Aorta (tissue), 5 donors: Measurements from ENCODE around the gene ITPK1. TPM values are rescaled to one million over a fixed set of nuclear protein-coding genes. Genes with fewer than 3 reads are reported as not detected.

Source experiments
- ATAC-seq: fragments of 200-7000 bp; cut with Tn5 transposase; one replicate; pipeline ENCODE4 v1.9.1; 2022; ENCODE audit warnings: moderate library complexity; ENCODE audit not compliant: low FRiP score
- DNase-seq, 2 donors: peaks; one replicate each; pipeline ENCODE4 v3.0.0-alpha.2; 2020
- H3K27ac ChIP-seq, 2 donors: one replicate each; pipeline ENCODE4 v1.5.1; 2013; ENCODE audit warnings: low read length in 2 of 2, mild to moderate bottlenecking in 2 of 2, moderate library complexity in 2 of 2, control low read depth in 1 of 2, inconsistent platforms in 1 of 2, low read depth in 1 of 2
- H3K27me3 ChIP-seq, 2 donors: one replicate each; pipeline ENCODE4 v1.6.1; 2013; ENCODE audit warnings: control low read depth in 1 of 2, low read length in 1 of 2, mild to moderate bottlenecking in 1 of 2, moderate library complexity in 1 of 2; ENCODE audit not compliant: insufficient read depth in 2 of 2, control insufficient read depth in 1 of 2
- H3K36me3 ChIP-seq, 2 donors: one replicate each; pipeline ENCODE4 v1.6.1; 2013; ENCODE audit warnings: control low read depth in 1 of 2, low read length in 1 of 2, mild to moderate bottlenecking in 1 of 2; ENCODE audit not compliant: insufficient read depth in 2 of 2, control insufficient read depth in 1 of 2
- H3K4me1 ChIP-seq, 2 donors: one replicate each; pipeline ENCODE4 v1.6.1; 2013; ENCODE audit warnings: low read length in 2 of 2, control low read depth in 1 of 2, mild to moderate bottlenecking in 1 of 2, moderate library complexity in 1 of 2; ENCODE audit not compliant: insufficient read depth in 2 of 2, control insufficient read depth in 1 of 2
- H3K4me3 ChIP-seq, 2 donors: one replicate each; pipeline ENCODE4 v1.5.1; 2013; ENCODE audit warnings: low read length in 2 of 2, control low read depth in 1 of 2, mild to moderate bottlenecking in 1 of 2
- H3K9me3 ChIP-seq: one replicate; pipeline ENCODE4 v1.6.1; 2013; ENCODE audit warnings: mild to moderate bottlenecking, low read length; ENCODE audit not compliant: control insufficient read depth
- WGBS, 2 donors: extraction: QIAGEN DNeasy Blood & Tissue Kit; methylation state at CpG; one replicate each; pipeline ENCODE4 v1.1.7; 2013; 5-methylcytosine and 5-hydroxymethylcytosine counted together
- intact Hi-C, 2 donors: fragments of 100-400 bp; cut with DNase I; formaldehyde crosslinking; loops; one replicate each; pipeline versions ENCODE4 v1.14.2 to v1.15.0; 2022
- polyA plus RNA-seq, 2 donors: library from polyadenylated mRNA; stranded (reverse); fragments of 200-250 nt; gene quantifications; one replicate each; pipeline ENCODE4 v1.2.3, GENCODE V29; 2013
- total RNA-seq, 2 donors: library from RNA; stranded (reverse); fragmentation: NEBNext Ultra II Directional; extraction: Animal tissue kit (Norgen Biotek cat#: 25700); gene quantifications; one replicate each; pipeline ENCODE4 v1.2.1, GENCODE V29; 2021
- donor health status: healthy with polysubstance abuse.
- donor health status: Bipolar disorder and iron deficiency.
- donor health status: DM: no; HTN: no; CAD: no.
- donor health status: DM: no; HTN: no; CAD: no.
- donor health status: DM: yes; HTN: yes; CAD: no.

ITPK1 gene
- total and polyA plus RNA-seq, 4 donors: 39.7 to 69.5 (median 54.2) TPM

- DNase-seq (peak in 1 of 2 donors; percentile 34), ATAC-seq (no peak)
- Histone ChIP-seq H3K9me3 (no peaks in the 10 kb centered on the region), H3K4me1 (peaks cover 0 to 3% of the 10 kb centered on the region in 2 donors), H3K27ac (no peak overlapping the region), H3K4me3 (no peak overlapping the region), H3K36me3 (no peaks in the 10 kb centered on the region), H3K27me3 (no peaks in the 10 kb centered on the region)
- intact Hi-C loops: no loop called here
- 80 to 83% methylated on average over 5 of the region's 5 CpGs for WGBS, 2 donors
These were observed 131.5 kb downstream of the ITPK1 start for GRCh38 chr14:92984082-92984788.

GRCh38 chr14:92982956-92983355 lies 132.8 kb downstream of the ITPK1 start:
- WGBS, 2 donors: 85 to 92% methylated on average over 8 of the region's 8 CpGs
- Histone ChIP-seq H3K27me3 (no peaks in the 10 kb centered on the region), H3K27ac (no peak overlapping the region), H3K9me3 (no peaks in the 10 kb centered on the region), H3K36me3 (no peaks in the 10 kb centered on the region), H3K4me1 (peaks cover 0 to 3% of the 10 kb centered on the region in 2 donors), H3K4me3 (no peak overlapping the region)
- ATAC-seq: no peak
- DNase-seq: peak in 1 of 2 donors; percentile 47
- intact Hi-C loops: no loop called here

- H3K36me3 ChIP-seq: no peaks in the 10 kb centered on the region
- DNase-seq: peak in 1 of 2 donors; percentile 40
- no peaks in the 10 kb centered on the region for H3K27me3 ChIP-seq
- H3K27ac ChIP-seq: no peak overlapping the region
- H3K4me1 ChIP-seq: peaks cover 0 to 3% of the 10 kb centered on the region in 2 donors
- H3K4me3 ChIP-seq: no peak overlapping the region
- no peaks in the 10 kb centered on the region for H3K9me3 ChIP-seq
- ATAC-seq: no peak
- 97 to 98% methylated on average over 8 of the region's 8 CpGs for WGBS, 2 donors
- intact Hi-C loops: no loop called here
These were observed 134.0 kb downstream of the ITPK1 start for GRCh38 chr14:92981726-92982125.

DNA sequence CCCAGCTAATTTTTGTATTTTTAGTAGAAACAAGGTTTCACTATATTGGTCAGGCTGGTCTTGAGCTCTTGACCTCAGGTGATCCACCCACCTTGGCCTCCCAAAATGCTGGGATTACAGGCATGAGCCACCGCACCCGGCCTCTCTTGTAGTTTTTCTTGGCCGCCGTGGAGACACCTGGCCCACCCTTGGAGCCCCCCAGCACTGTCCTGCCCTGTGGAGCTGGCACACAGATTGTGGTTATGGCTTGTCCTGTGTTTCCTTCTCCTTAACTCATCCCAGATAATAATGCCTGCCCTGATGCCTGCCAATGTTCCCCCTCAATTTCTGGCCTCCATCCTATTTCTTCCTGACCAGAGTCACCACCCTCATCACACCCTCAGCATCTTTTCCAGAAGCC lies 134.9 kb downstream of the ITPK1 start:
- no peak for ATAC-seq
- H3K27ac ChIP-seq: no peak overlapping the region
- WGBS, 2 donors: 100% methylated on average over 4 of the region's 4 CpGs
- intact Hi-C loops: no loop called here
- H3K4me1 ChIP-seq: peaks cover 0 to 2% of the 10 kb centered on the region in 2 donors
- no peaks in the 10 kb centered on the region for H3K27me3 ChIP-seq
- DNase-seq: peak in 1 of 2 donors; percentile 43
- no peaks in the 10 kb centered on the region for H3K36me3 ChIP-seq
- H3K4me3 ChIP-seq: no peak overlapping the region
- H3K9me3 ChIP-seq: peaks cover 3% of the 10 kb centered on the region

GRCh38 chr14:92978229-92979021 lies 137.3 kb downstream of the ITPK1 start:
- WGBS, 2 donors: 91 to 93% methylated on average over 4 of the region's 4 CpGs
- peaks cover 3% of the 10 kb centered on the region for H3K9me3 ChIP-seq
- H3K36me3 ChIP-seq: no peaks in the 10 kb centered on the region
- ATAC-seq (no peak), DNase-seq (peak in 1 of 2 donors; percentile 22)
- H3K4me3 ChIP-seq: no peak overlapping the region
- no peak overlapping the region for H3K27ac ChIP-seq
- H3K4me1 ChIP-seq: no peaks in the 10 kb centered on the region
- intact Hi-C loops: no loop called here
- H3K27me3 ChIP-seq: no peaks in the 10 kb centered on the region

DNA sequence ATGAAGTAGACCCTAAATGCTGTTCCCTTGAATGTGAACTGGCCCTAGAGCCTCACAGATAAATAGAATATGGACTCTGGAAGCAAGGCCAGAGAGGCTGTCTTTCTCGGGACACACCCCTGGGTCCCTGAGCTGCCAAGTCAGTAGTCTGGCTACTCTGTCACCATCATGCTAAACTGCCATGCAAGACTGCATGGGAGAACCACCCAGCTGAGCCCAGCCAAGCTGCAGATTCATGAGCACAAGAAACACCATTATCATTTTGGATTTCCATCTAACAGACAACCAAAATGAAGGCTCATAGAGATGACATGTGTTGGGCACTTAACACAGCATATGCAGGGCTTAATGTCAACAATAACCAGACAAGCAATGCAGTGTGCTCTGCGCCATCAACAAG lies 139.5 kb downstream of the ITPK1 start:
- Histone ChIP-seq H3K9me3 (peaks cover 3% of the 10 kb centered on the region), H3K27me3 (no peaks in the 10 kb centered on the region), H3K4me3 (no peak overlapping the region), H3K36me3 (no peaks in the 10 kb centered on the region), H3K4me1 (no peaks in the 10 kb centered on the region), H3K27ac (no peak overlapping the region)
- ATAC-seq (no peak), DNase-seq (peak in 1 of 2 donors; percentile 38)
- 97 to 98% methylated on average over 2 of the region's 2 CpGs for WGBS, 2 donors
- intact Hi-C loops: no loop called here

DNA sequence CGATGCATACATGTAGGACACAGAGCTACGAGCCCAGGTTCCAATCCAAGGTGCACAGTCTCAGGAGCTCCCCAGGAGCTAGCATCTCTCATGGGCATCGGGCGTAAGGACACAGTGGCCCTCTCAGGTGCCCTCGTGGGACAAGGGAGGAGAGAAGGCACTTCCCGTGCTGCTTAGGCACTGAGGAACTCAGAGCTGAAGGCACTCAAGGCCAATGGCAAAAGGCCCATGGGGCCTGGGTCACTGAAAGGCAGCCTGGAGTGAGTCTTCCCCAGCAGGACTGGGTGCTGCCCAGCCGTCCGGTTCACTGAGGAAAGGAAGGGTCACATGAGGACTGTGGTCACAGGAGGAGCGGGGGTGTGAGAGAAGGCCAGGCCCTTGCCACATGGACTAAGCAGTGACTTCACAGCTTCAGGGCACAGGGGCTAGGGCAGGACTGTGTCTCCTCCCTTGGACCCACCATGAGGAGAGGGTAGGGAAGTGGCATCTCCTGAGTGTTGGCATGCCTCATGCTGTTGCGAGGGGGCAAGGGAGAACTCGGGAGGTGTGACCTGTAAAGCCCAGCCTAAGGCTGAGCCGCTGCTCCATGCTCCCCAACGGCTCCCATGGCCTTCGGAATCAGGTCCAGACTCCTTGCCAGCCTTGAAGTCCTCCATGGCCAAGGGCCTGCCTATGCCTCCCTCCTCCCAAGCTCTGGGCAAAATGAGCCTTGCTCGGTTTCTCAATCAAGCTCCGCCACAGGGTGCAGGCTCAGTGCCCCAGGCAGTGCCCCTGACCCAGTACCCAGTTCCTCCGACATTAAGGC lies 141.0 kb downstream of the ITPK1 start:
- Histone ChIP-seq H3K27me3 (no peaks in the 10 kb centered on the region), H3K27ac (no peak overlapping the region), H3K4me1 (no peaks in the 10 kb centered on the region), H3K36me3 (no peaks in the 10 kb centered on the region), H3K9me3 (peaks cover 3% of the 10 kb centered on the region), H3K4me3 (no peak overlapping the region)
- WGBS, 2 donors: 92 to 94% methylated on average over 17 of the region's 17 CpGs
- ATAC-seq (no peak), DNase-seq (peak; percentile 31 to 69)
- intact Hi-C loops: loop anchor here (5.0 kb wide), 1 partner anchor 163 kb away; no protein-coding TSS in a partner anchor

DNA sequence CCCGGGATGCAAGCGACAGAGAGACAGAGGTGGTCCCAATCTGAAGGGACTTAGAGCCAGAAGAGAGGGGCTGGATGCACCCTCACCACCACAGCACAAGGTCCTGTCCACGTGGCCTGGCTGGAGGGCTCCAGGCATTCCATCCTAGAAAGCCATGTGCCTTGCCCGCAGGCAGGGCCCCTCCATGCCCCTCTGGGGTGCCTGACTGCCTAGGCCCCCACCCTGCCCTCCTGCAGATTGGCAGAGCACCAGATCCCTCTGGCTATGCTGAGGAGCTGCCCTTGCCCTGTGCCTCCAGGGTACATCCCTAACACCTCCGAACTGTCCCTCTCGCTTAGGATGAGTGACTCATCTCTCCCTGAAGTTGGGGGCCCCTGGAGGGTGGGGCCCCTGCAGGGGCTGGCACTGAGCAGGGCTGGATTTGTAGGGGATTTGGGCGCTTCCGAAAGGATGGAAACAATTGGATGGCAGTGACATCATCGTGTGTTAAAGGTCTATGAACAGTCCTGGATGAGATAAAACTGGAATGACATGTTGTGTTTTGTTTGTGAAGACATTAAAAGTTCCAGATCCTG lies 141.8 kb downstream of the ITPK1 start:
- no peak for DNase-seq
- WGBS, 2 donors: 57 to 59% methylated on average over 9 of the region's 9 CpGs
- no peak overlapping the region for H3K27ac ChIP-seq
- no peaks in the 10 kb centered on the region for H3K27me3 ChIP-seq
- peak; percentile 5 for ATAC-seq
- no peak overlapping the region for H3K4me3 ChIP-seq
- no peaks in the 10 kb centered on the region for H3K36me3 ChIP-seq
- no peaks in the 10 kb centered on the region for H3K4me1 ChIP-seq
- peaks cover 3% of the 10 kb centered on the region for H3K9me3 ChIP-seq
- intact Hi-C loops: loop anchor here (5.0 kb wide), 1 partner anchor 163 kb away; no protein-coding TSS in a partner anchor
